IMR-90 (cell line): ENCODE measurements around the gene C3orf22. TPM values are rescaled to one million over a fixed set of nuclear protein-coding genes. Genes with fewer than 3 reads are reported as not detected.

Experiments
- ATAC-seq: fragments of 200-7000 bp; cut with Tn5 transposase; 2 replicates; pipeline ENCODE4 v1.9.1; 2020; ENCODE audit warnings: low read depth, mild to moderate bottlenecking, moderate library complexity
- BruUV-seq: library from RNA; stranded (reverse); fragments of 400-500 nt; replicated peaks from 2 replicates; lab custom pipeline; 2021; lab: Mats Ljungman, UMichigan
- CTCF ChIA-PET: fragments of 300-600 bp; formaldehyde crosslinking; extraction: SDS; loops from one replicate; lab custom pipeline; 2021; ENCODE audit warnings: antibody characterized with exemption; lab: Yijun Ruan, JAX
- POLR2A ChIA-PET: fragments of 300-600 bp; sonication (Branson Sonifier 250); formaldehyde crosslinking; loops from one replicate; lab custom pipeline; 2022; ENCODE audit warnings: antibody characterized with exemption; ENCODE audit not compliant: unreplicated experiment; lab: Charles Lee
- DNase-seq: peaks from one replicate; pipeline ENCODE4 v3.0.0; 2013
- H2AFZ ChIP-seq: replicated peaks from 2 replicates; pipeline ENCODE3; 2013; ENCODE audit warnings: low read length, mild to moderate bottlenecking; ENCODE audit not compliant: poor library complexity
- H2AK5ac ChIP-seq: 2 replicates; pipeline ENCODE4 v1.6.1; 2013; ENCODE audit warnings: low read depth, low read length, inconsistent platforms
- H2AK9ac ChIP-seq: replicated peaks from 2 replicates; pipeline ENCODE3; 2013; ENCODE audit warnings: mild to moderate bottlenecking, low read depth, low read length, moderate library complexity; ENCODE audit not compliant: poor library complexity
- H2BK120ac ChIP-seq: 2 replicates; pipeline ENCODE4 v1.6.1; 2013; ENCODE audit warnings: low read depth, low read length, inconsistent platforms
- H2BK15ac ChIP-seq: 3 replicates; pipeline ENCODE4 v1.6.1; 2013; ENCODE audit warnings: low read depth, low read length, inconsistent platforms
- H2BK20ac ChIP-seq: 2 replicates; pipeline ENCODE4 v1.6.1; 2013; ENCODE audit warnings: low read depth, mild to moderate bottlenecking, inconsistent platforms, low read length, moderate library complexity
- H2BK5ac ChIP-seq: 2 replicates; pipeline ENCODE4 v1.6.1; 2013; ENCODE audit warnings: mild to moderate bottlenecking, low read depth, low read length, inconsistent platforms; ENCODE audit not compliant: poor library complexity, severe bottlenecking
- H3K14ac ChIP-seq: replicated peaks from 2 replicates; pipeline ENCODE4 v1.6.1; 2013; ENCODE audit warnings: low read depth, low read length, inconsistent platforms
- H3K18ac ChIP-seq: 2 replicates; pipeline ENCODE4 v1.6.1; 2013; ENCODE audit warnings: low read depth, low read length, control low read depth
- H3K23ac ChIP-seq: 2 replicates; pipeline ENCODE4 v1.6.1; 2013; ENCODE audit warnings: low read depth, low read length, inconsistent platforms
- H3K27ac ChIP-seq: 2 replicates; pipeline ENCODE4 v1.5.1; 2013; ENCODE audit warnings: mild to moderate bottlenecking, control low read depth, low read length; ENCODE audit not compliant: insufficient read depth
- H3K27me3 ChIP-seq: 2 replicates; pipeline ENCODE4 v1.6.1; 2013; ENCODE audit warnings: low read length; ENCODE audit not compliant: control insufficient read depth, insufficient read depth
- H3K36me3 ChIP-seq: 2 replicates; pipeline ENCODE4 v1.6.1; 2013; ENCODE audit warnings: low read length, mixed read lengths; ENCODE audit not compliant: control insufficient read depth, insufficient read depth
- H3K4ac ChIP-seq: 2 replicates; pipeline ENCODE4 v1.6.1; 2013; ENCODE audit warnings: low read depth, low read length, inconsistent platforms
- H3K4me1 ChIP-seq: 2 replicates; pipeline ENCODE4 v1.6.1; 2013; ENCODE audit warnings: low read length, mixed read lengths; ENCODE audit not compliant: control insufficient read depth, insufficient read depth
- H3K4me2 ChIP-seq: 2 replicates; pipeline ENCODE4 v1.6.1; 2013; ENCODE audit warnings: low read depth, mild to moderate bottlenecking, control low read depth, low read length, moderate library complexity
- H3K4me3 ChIP-seq: 2 replicates; pipeline ENCODE4 v1.5.1; 2013; ENCODE audit warnings: low read depth, mild to moderate bottlenecking, control low read depth, low read length, moderate library complexity; ENCODE audit not compliant: insufficient read depth
- H3K56ac ChIP-seq: 2 replicates; pipeline ENCODE4 v1.6.1; 2013; ENCODE audit warnings: low read length, inconsistent platforms; ENCODE audit not compliant: insufficient read depth; ENCODE audit errors: extremely low read depth
- H3K79me1 ChIP-seq, 2 experiments: 2 replicates each; pipeline ENCODE4 v1.6.1; 2013; ENCODE audit warnings: low read length in 2 of 2, inconsistent platforms in 1 of 2, low read depth in 1 of 2
- H3K9ac ChIP-seq: 2 replicates; pipeline ENCODE4 v1.6.1; 2013; ENCODE audit warnings: low read depth, low read length, control low read depth
- H3K9me1 ChIP-seq: 2 replicates; pipeline ENCODE4 v1.6.1; 2013; ENCODE audit warnings: low read length, inconsistent platforms; ENCODE audit not compliant: insufficient read depth
- H3K9me3 ChIP-seq: 2 replicates; pipeline ENCODE4 v1.6.1; 2013; ENCODE audit warnings: low read length; ENCODE audit not compliant: control insufficient read depth, insufficient read depth
- H4K20me1 ChIP-seq: 2 replicates; pipeline ENCODE4 v1.6.1; 2013; ENCODE audit warnings: low read length, inconsistent platforms; ENCODE audit not compliant: insufficient read depth
- H4K5ac ChIP-seq: 2 replicates; pipeline ENCODE4 v1.6.1; 2013; ENCODE audit warnings: mild to moderate bottlenecking, low read depth, low read length, control low read depth
- H4K8ac ChIP-seq, 2 experiments: 2 replicates each; pipeline ENCODE4 v1.6.1; 2013; ENCODE audit warnings: low read depth in 2 of 2, low read length in 2 of 2, control low read depth in 1 of 2, inconsistent platforms in 1 of 2
- H4K91ac ChIP-seq: 2 replicates; pipeline ENCODE4 v1.6.1; 2013; ENCODE audit warnings: low read depth, low read length, inconsistent platforms; ENCODE audit not compliant: insufficient read depth
- BHLHE40 ChIP-seq: fragments of 150-350 bp; IDR thresholded peaks from 2 replicates; pipeline ENCODE4 v1.6.1; 2016; ENCODE audit warnings: mild to moderate bottlenecking, low read depth, low read length
- CEBPB ChIP-seq: IDR thresholded peaks from 2 replicates; pipeline ENCODE4 v1.6.1; 2012; ENCODE audit warnings: low read depth, low read length, improper control_type of control experiment
- CHD1 ChIP-seq: IDR thresholded peaks from 2 replicates; pipeline ENCODE4 v1.6.1; 2012; ENCODE audit warnings: low read depth, low read length, improper control_type of control experiment
- CTCF ChIP-seq: conservative IDR thresholded peaks from 2 replicates; pipeline ENCODE4 v1.5.1; 2012; ENCODE audit warnings: mild to moderate bottlenecking, low read depth, low read length, improper control_type of control experiment
- ELK1 ChIP-seq: fragments of 150-350 bp; IDR thresholded peaks from 2 replicates; pipeline ENCODE4 v1.6.1; 2016; ENCODE audit warnings: low read depth, mild to moderate bottlenecking, low read length, moderate library complexity, borderline replicate concordance
- FOS ChIP-seq: fragments of 150-350 bp; IDR thresholded peaks from 2 replicates; pipeline ENCODE4 v1.6.1; 2016; ENCODE audit warnings: low read depth, low read length
- MAFK ChIP-seq: IDR thresholded peaks from 2 replicates; pipeline ENCODE4 v1.6.1; 2012; ENCODE audit warnings: low read depth, low read length, improper control_type of control experiment
- MAZ ChIP-seq: IDR thresholded peaks from 2 replicates; pipeline ENCODE4 v1.6.1; 2012; ENCODE audit warnings: low read depth, mild to moderate bottlenecking, low read length, improper control_type of control experiment, moderate library complexity, borderline replicate concordance
- MXI1 ChIP-seq: IDR thresholded peaks from 2 replicates; pipeline ENCODE4 v1.6.1; 2012; ENCODE audit warnings: low read depth, mild to moderate bottlenecking, low read length, moderate library complexity, borderline replicate concordance
- NFE2L2 ChIP-seq: fragments of 150-350 bp; IDR thresholded peaks from 2 replicates; pipeline ENCODE4 v1.6.1; 2016; ENCODE audit warnings: low read depth, mild to moderate bottlenecking, low read length
- POLR2A ChIP-seq: IDR thresholded peaks from 2 replicates; pipeline ENCODE4 v1.6.1; 2012; ENCODE audit warnings: mild to moderate bottlenecking, low read depth, low read length
- RAD21 ChIP-seq: IDR thresholded peaks from 2 replicates; pipeline ENCODE4 v1.6.1; 2012; ENCODE audit warnings: low read length, improper control_type of control experiment
- RCOR1 ChIP-seq: IDR thresholded peaks from 2 replicates; pipeline ENCODE4 v1.6.1; 2012; ENCODE audit warnings: mild to moderate bottlenecking, low read length, improper control_type of control experiment; ENCODE audit not compliant: insufficient replicate concordance
- RFX5 ChIP-seq: IDR thresholded peaks from 2 replicates; pipeline ENCODE4 v1.8.0; 2012; ENCODE audit warnings: low read depth, mild to moderate bottlenecking, low read length, moderate library complexity
- SMC3 ChIP-seq: fragments of 150-350 bp; IDR thresholded peaks from 2 replicates; pipeline ENCODE4 v1.6.1; 2016; ENCODE audit warnings: low read depth, mild to moderate bottlenecking, antibody characterized with exemption, low read length, moderate library complexity
- WGBS, 2 experiments: methylation state at CpG; one replicate each; pipeline versions ENCODE4 v1.1.5 to v1.1.7; 2013; ENCODE audit warnings: missing lambda C conversion rate in 2 of 2; ENCODE audit not compliant: insufficient read length in 1 of 2; ENCODE audit errors: extremely low coverage in 2 of 2; 5-methylcytosine and 5-hydroxymethylcytosine counted together
- dilution Hi-C: fragments of 300-500 bp; cut with HindIII; formaldehyde crosslinking; loops from one replicate; pipeline ENCODE4 v1.14.3; 2018; ENCODE audit warnings: low sequenced_read_pairs; ENCODE audit not compliant: unreplicated experiment
- in situ Hi-C: fragments of 300-500 bp; cut with MboI; formaldehyde crosslinking; loops from 3 replicates; pipeline ENCODE4 v1.14.3; 2019; ENCODE audit warnings: low sequenced_read_pairs, inconsistent platforms, mixed read lengths
- intact Hi-C: fragments of 100-400 bp; cut with micrococcal nuclease; formaldehyde crosslinking; loops from 2 replicates; pipeline ENCODE4 v1.10.0; 2022
- polyA plus RNA-seq, 3 experiments: library from polyadenylated mRNA; depleted of rRNA; stranded (reverse); fragments of >200 nt; gene quantifications; 2 replicates each; pipeline ENCODE4 v1.2.3, GENCODE V29; 2012; ENCODE audit warnings: low replicate concordance in 1 of 3
- total RNA-seq: library from RNA; depleted of rRNA; stranded (reverse); fragments of >200 nt; gene quantifications from 2 replicates; pipeline ENCODE4 v1.2.3, GENCODE V29; 2012
- TF ChIP-seq, protein P1 (sequence below): fragments of 150-350 bp; IDR thresholded peaks from 2 replicates; pipeline ENCODE4 v1.6.1; 2017; ENCODE audit warnings: mild to moderate bottlenecking, antibody characterized with exemption, low read length, low read depth

The C3orf22 gene
- total and polyA plus RNA-seq, 2 of the 4 experiments (the other 2 are of a cell fraction), result not detected

DNA sequence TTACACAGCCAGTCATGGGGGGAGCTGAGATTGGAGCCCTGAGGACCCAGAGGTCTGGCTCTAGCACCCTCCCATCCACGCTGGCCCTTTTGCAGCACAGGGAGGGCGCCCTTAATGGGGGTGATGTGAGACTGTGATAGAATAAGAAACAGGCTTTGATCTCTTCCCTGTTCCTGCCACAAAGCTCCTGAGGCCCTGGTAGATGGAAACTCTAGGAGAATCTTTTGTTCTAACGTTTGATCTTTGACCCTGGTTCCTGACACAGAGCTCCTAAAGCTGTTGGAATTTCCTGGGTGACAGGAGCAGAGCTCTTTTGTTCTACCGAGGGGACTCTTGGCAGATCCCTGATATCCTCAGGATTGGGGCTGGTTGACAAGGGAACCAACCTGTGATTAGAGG lies 40.0 kb downstream of the C3orf22 start:
- H2AK9ac ChIP-seq, result no peak overlapping the region
- in situ Hi-C loops (no loop called here), dilution Hi-C loops (no loop called here), intact Hi-C loops (no loop called here)
- H2BK5ac ChIP-seq, result no peak overlapping the region
- no peak overlapping the region for H3K23ac ChIP-seq
- H3K79me1 ChIP-seq, result no peaks in the 10 kb centered on the region
- H2AFZ ChIP-seq, result no peak overlapping the region
- H3K9ac ChIP-seq, result no peak overlapping the region
- H3K36me3 ChIP-seq, result no peaks in the 10 kb centered on the region
- no TSS peak for BruUV-seq
- POLR2A ChIA-PET, result no interaction called here
- H4K8ac ChIP-seq, result no peak overlapping the region
- H4K5ac ChIP-seq, result no peak overlapping the region
- CTCF ChIA-PET, result no interaction called here
- H3K27me3 ChIP-seq, result peaks cover 34% of the 10 kb centered on the region
- no peaks in the 10 kb centered on the region for H4K20me1 ChIP-seq
- no peak overlapping the region for H3K4me2 ChIP-seq
- no peak overlapping the region for H4K91ac ChIP-seq
- H2AK5ac ChIP-seq, result no peak overlapping the region
- H3K14ac ChIP-seq, result no peak overlapping the region
- no peak overlapping the region for H2BK20ac ChIP-seq
- H2BK15ac ChIP-seq, result no peak overlapping the region
- TF ChIP-seq RAD21 (no peak), CTCF (no peak), ELK1 (no peak), MXI1 (no peak), NFE2L2 (no peak), FOS (no peak), MAZ (no peak), RFX5 (no peak), MAFK (no peak), CHD1 (no peak), BHLHE40 (no peak), RCOR1 (no peak), SMC3 (no peak), POLR2A (no peak), CEBPB (no peak)
- TF ChIP-seq, protein P1, sequence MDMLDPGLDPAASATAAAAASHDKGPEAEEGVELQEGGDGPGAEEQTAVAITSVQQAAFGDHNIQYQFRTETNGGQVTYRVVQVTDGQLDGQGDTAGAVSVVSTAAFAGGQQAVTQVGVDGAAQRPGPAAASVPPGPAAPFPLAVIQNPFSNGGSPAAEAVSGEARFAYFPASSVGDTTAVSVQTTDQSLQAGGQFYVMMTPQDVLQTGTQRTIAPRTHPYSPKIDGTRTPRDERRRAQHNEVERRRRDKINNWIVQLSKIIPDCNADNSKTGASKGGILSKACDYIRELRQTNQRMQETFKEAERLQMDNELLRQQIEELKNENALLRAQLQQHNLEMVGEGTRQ, result no peak
- no peak overlapping the region for H2BK120ac ChIP-seq
- no peak overlapping the region for H3K4ac ChIP-seq
- no peak overlapping the region for H3K56ac ChIP-seq
- no peak overlapping the region for H3K4me3 ChIP-seq
- no peak for ATAC-seq
- DNase-seq, result no peak
- WGBS, 2 experiments, result no CpG with 5 or more reads among the region's 4 CpGs
- H3K27ac ChIP-seq, result no peak overlapping the region
- no peaks in the 10 kb centered on the region for H3K9me3 ChIP-seq
- H3K4me1 ChIP-seq, result no peaks in the 10 kb centered on the region
- no peaks in the 10 kb centered on the region for H3K9me1 ChIP-seq
- H3K18ac ChIP-seq, result no peak overlapping the region
